Esophagus (tissue), 2 donors: ENCODE results near the gene PXDN. TPM values are rescaled to one million over a fixed set of nuclear protein-coding genes. Genes with fewer than 3 reads are reported as not detected.

Experiments used
- H3K27ac ChIP-seq, 2 donors: one replicate each; pipeline ENCODE4 v1.5.1; 2013; ENCODE audit warnings: low read depth in 2 of 2, mild to moderate bottlenecking in 2 of 2, inconsistent platforms in 1 of 2, low read length in 1 of 2, moderate library complexity in 1 of 2
- H3K27me3 ChIP-seq, 2 donors: one replicate each; pipeline ENCODE4 v1.6.1; 2013; ENCODE audit warnings: low read length in 2 of 2, control low read depth in 1 of 2, mild to moderate bottlenecking in 1 of 2; ENCODE audit not compliant: insufficient read depth in 2 of 2, control insufficient read depth in 1 of 2
- H3K36me3 ChIP-seq, 2 donors: one replicate each; pipeline ENCODE4 v1.6.1; 2013; ENCODE audit warnings: low read length in 1 of 2; ENCODE audit not compliant: control insufficient read depth in 2 of 2, insufficient read depth in 2 of 2
- H3K4me1 ChIP-seq, 2 donors: one replicate each; pipeline ENCODE4 v1.6.1; 2013; ENCODE audit warnings: low read length in 1 of 2; ENCODE audit not compliant: control insufficient read depth in 2 of 2, insufficient read depth in 2 of 2
- H3K4me3 ChIP-seq, 2 donors: one replicate each; pipeline ENCODE4 v1.5.1; 2013; ENCODE audit warnings: low read length in 2 of 2, mild to moderate bottlenecking in 2 of 2, low read depth in 1 of 2, moderate library complexity in 1 of 2
- H3K9me3 ChIP-seq, 2 donors: one replicate each; pipeline ENCODE4 v1.6.1; 2013; ENCODE audit warnings: mild to moderate bottlenecking in 2 of 2, low read depth in 1 of 2, low read length in 1 of 2, moderate library complexity in 1 of 2; ENCODE audit not compliant: control insufficient read depth in 2 of 2, insufficient read depth in 1 of 2
- WGBS, 2 donors: extraction: QIAGEN DNeasy Blood & Tissue Kit; methylation state at CpG; one replicate each; pipeline ENCODE4 v1.1.7; 2013; 5-methylcytosine and 5-hydroxymethylcytosine counted together
- polyA plus RNA-seq, 2 donors: library from polyadenylated mRNA; stranded (reverse); fragments of 200-250 nt; gene quantifications; one replicate each; pipeline ENCODE4 v1.2.3, GENCODE V29; 2013
- donor health status: healthy with polysubstance abuse.
- donor health status: Bipolar disorder and iron deficiency.

The PXDN gene
- polyA plus RNA-seq, 2 donors: 1.1 to 1.9 TPM

DNA sequence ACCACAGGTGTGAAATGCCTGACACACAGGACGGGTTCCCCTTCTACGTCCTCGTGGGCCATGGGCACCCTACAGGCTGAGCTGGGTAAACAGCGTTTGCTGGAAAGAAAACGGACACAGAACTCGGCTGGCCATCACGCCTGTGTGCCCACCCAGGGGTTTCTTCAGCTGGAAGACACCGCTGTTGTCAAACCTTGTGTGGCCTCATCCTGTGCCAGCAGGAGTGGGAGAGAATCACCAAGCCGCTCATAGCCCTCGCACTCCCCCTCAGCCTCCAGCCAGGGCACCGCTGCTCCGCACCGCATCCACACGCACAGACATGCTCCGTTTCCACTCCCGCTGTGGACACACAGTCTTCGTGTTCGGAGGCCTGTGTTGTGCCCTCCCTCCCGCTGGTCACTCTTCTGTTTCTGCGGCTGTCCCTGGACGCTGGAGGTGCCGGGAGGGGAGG, 161.4 kb downstream of the PXDN start:
- Histone ChIP-seq H3K27ac (no peak overlapping the region), H3K9me3 (no peaks in the 10 kb centered on the region), H3K4me1 (no peaks in the 10 kb centered on the region), H3K36me3 (no peaks in the 10 kb centered on the region), H3K4me3 (no peak overlapping the region), H3K27me3 (no peaks in the 10 kb centered on the region)
- 76% methylated on average over 22 of the region's 22 CpGs for WGBS, 2 donors

- Histone ChIP-seq H3K9me3 (no peaks in the 10 kb centered on the region), H3K27me3 (no peaks in the 10 kb centered on the region), H3K27ac (no peak overlapping the region), H3K4me1 (no peaks in the 10 kb centered on the region), H3K4me3 (no peak overlapping the region), H3K36me3 (no peaks in the 10 kb centered on the region)
- 75 to 77% methylated on average over 10 of the region's 10 CpGs for WGBS, 2 donors
Observed at GRCh38 chr2:1581965-1582625, 162.2 kb downstream of the PXDN start.
